ENCODE data around the gene UNC80.

UNC80 gene

GRCh38 chr2:209976698-209977385, 205.2 kb downstream of the UNC80 start:
- H3K4me3 ChIP-seq (ENCODE audit: low read depth in 1 of 2, low read length in 2 of 2) = no peak overlapping the region
- no peak overlapping the region for H3K27ac ChIP-seq (ENCODE audit: low read depth, low read length)
- no peak overlapping the region for H3K9ac ChIP-seq (ENCODE audit: low read length)
- H3K4me1 ChIP-seq (ENCODE audit: insufficient read depth, low read length) = no peaks in the 10 kb centered on the region
- no peaks in the 10 kb centered on the region for H3K9me3 ChIP-seq (ENCODE audit: low read length)
- H3K36me3 ChIP-seq (ENCODE audit: insufficient read depth, low read length) = no peaks in the 10 kb centered on the region
- H3K27me3 ChIP-seq (ENCODE audit: control insufficient read depth in 1 of 2, insufficient read depth in 2 of 2, low read length in 2 of 2) = no peaks in the 10 kb centered on the region

DNA sequence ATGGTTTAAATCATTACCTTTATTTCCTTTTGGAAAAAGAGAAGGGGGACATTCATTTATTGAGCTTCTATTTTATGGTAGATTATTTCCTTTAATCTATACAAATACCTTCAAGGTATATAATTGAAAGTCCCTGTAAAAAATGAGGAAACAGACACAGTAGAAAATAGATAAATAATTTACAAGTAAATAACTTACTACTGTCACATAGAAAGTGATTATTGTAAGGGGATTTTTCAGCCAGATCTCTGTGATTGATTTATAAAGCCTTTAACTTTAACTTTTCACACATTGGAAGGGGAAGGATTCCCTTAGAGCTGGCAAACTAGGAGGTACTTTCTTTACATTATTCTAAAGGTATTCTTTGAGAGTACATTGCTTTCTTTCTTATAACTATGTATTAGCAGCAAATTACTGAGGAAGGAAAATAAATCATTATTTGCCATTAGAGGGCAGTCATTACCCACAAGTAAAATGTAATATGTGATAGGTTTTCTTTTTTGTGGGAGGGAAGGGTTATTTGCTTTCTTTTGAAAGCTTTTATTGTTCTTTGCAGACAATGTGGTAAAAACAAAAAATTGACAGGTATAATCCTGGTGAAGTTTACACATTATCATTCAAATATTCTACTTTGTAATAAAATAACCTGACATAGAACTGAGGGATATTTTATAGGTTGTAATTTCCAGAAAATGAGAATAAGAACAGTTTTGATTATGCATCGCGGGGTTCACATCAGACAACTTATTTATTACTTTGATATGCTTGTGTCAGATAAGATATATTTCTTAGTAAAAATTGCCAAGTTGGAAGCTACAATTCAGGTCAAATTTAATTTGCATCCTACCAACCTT, 206.0 kb downstream of the UNC80 start:
- no peak overlapping the region for H3K4me3 ChIP-seq (ENCODE audit: low read depth in 1 of 2, low read length in 2 of 2)

DNA sequence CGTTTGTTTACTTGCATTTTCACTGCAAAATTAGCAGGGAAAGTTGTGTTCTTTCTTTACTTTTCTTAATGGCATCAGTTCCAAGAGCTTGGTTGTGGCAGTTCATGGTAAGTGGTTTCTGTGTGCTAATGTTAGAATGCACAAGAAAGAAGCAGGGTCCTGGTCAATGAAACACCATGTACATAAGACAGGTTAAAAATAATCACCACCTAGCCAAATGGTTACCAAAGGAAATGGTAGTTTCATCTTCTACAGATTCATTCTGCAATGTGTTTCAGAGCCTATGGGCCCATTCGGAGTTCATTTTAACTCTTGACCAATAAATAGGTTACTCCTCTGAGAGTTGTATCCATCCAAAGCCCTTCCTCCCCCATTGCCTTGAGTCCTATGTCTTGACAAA, 212.7 kb downstream of the UNC80 start:
- Histone ChIP-seq H3K9me3 (ENCODE audit: low read length) (no peaks in the 10 kb centered on the region), H3K9ac (ENCODE audit: low read length) (no peak overlapping the region), H3K27ac (ENCODE audit: low read depth, low read length) (no peak overlapping the region), H3K4me1 (ENCODE audit: insufficient read depth, low read length) (no peaks in the 10 kb centered on the region), H3K27me3 (ENCODE audit: control insufficient read depth in 1 of 2, insufficient read depth in 2 of 2, low read length in 2 of 2) (no peaks in the 10 kb centered on the region), H3K36me3 (ENCODE audit: insufficient read depth, low read length) (no peaks in the 10 kb centered on the region), H3K4me3 (ENCODE audit: low read depth in 1 of 2, low read length in 2 of 2) (no peak overlapping the region)

More for the DNA sequence above, 206.0 kb downstream of the UNC80 start:
- H3K4me1 ChIP-seq (ENCODE audit: insufficient read depth, low read length) = no peaks in the 10 kb centered on the region
- no peak overlapping the region for H3K9ac ChIP-seq (ENCODE audit: low read length)
- no peaks in the 10 kb centered on the region for H3K27me3 ChIP-seq (ENCODE audit: control insufficient read depth in 1 of 2, insufficient read depth in 2 of 2, low read length in 2 of 2)
- no peaks in the 10 kb centered on the region for H3K9me3 ChIP-seq (ENCODE audit: low read length)
- H3K36me3 ChIP-seq (ENCODE audit: insufficient read depth, low read length) = no peaks in the 10 kb centered on the region
- no peak overlapping the region for H3K27ac ChIP-seq (ENCODE audit: low read depth, low read length)

DNA sequence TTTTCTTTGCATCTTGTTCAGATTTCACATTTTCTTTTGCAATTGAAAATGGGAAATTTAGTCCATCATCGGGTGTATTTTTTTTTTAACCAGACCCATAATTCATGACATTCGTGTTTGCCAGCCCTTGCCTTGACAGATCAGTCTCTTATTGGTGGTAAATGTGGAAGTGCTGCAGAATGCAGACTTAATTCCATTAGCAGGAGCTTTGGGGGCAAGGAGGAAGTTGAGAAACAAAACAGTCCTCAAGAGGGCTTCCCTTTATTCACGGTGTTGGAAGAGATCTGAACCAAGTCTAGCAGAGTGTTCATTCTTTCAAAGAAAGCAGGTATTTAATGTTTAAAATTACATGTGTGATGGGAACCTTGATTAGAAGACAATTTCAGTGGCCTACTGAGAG, 214.2 kb downstream of the UNC80 start:
- no peak overlapping the region for H3K27ac ChIP-seq (ENCODE audit: low read depth, low read length)
- H3K4me1 ChIP-seq (ENCODE audit: insufficient read depth, low read length) = no peaks in the 10 kb centered on the region

GRCh38 chr2:209986415-209986814, 214.8 kb downstream of the UNC80 start:
- no peaks in the 10 kb centered on the region for H3K36me3 ChIP-seq (ENCODE audit: insufficient read depth, low read length)
- H3K4me3 ChIP-seq (ENCODE audit: low read depth in 1 of 2, low read length in 2 of 2) = no peak overlapping the region
- no peaks in the 10 kb centered on the region for H3K27me3 ChIP-seq (ENCODE audit: control insufficient read depth in 1 of 2, insufficient read depth in 2 of 2, low read length in 2 of 2)
- no peak overlapping the region for H3K27ac ChIP-seq (ENCODE audit: low read depth, low read length)
- no peaks in the 10 kb centered on the region for H3K4me1 ChIP-seq (ENCODE audit: insufficient read depth, low read length)
- no peaks in the 10 kb centered on the region for H3K9me3 ChIP-seq (ENCODE audit: low read length)
- H3K9ac ChIP-seq (ENCODE audit: low read length) = no peak overlapping the region

More for the DNA sequence above, 214.2 kb downstream of the UNC80 start:
- Histone ChIP-seq H3K4me3 (ENCODE audit: low read depth in 1 of 2, low read length in 2 of 2) (no peak overlapping the region), H3K27me3 (ENCODE audit: control insufficient read depth in 1 of 2, insufficient read depth in 2 of 2, low read length in 2 of 2) (no peaks in the 10 kb centered on the region), H3K36me3 (ENCODE audit: insufficient read depth, low read length) (no peaks in the 10 kb centered on the region), H3K9me3 (ENCODE audit: low read length) (no peaks in the 10 kb centered on the region), H3K9ac (ENCODE audit: low read length) (no peak overlapping the region)

- no peak overlapping the region for H3K4me3 ChIP-seq (ENCODE audit: low read depth in 1 of 2, low read length in 2 of 2)
- H3K36me3 ChIP-seq (ENCODE audit: insufficient read depth, low read length) = no peaks in the 10 kb centered on the region
- no peaks in the 10 kb centered on the region for H3K9me3 ChIP-seq (ENCODE audit: low read length)
- H3K27me3 ChIP-seq (ENCODE audit: control insufficient read depth in 1 of 2, insufficient read depth in 2 of 2, low read length in 2 of 2) = no peaks in the 10 kb centered on the region
- no peak overlapping the region for H3K27ac ChIP-seq (ENCODE audit: low read depth, low read length)
- H3K9ac ChIP-seq (ENCODE audit: low read length) = no peak overlapping the region
- H3K4me1 ChIP-seq (ENCODE audit: insufficient read depth, low read length) = no peaks in the 10 kb centered on the region
These were observed 216.4 kb downstream of the UNC80 start for GRCh38 chr2:209988010-209988409.

GRCh38 chr2:209990838-209991237, 219.2 kb downstream of the UNC80 start:
- Histone ChIP-seq H3K36me3 (ENCODE audit: insufficient read depth, low read length) (no peaks in the 10 kb centered on the region), H3K27me3 (ENCODE audit: control insufficient read depth in 1 of 2, insufficient read depth in 2 of 2, low read length in 2 of 2) (no peaks in the 10 kb centered on the region)

DNA sequence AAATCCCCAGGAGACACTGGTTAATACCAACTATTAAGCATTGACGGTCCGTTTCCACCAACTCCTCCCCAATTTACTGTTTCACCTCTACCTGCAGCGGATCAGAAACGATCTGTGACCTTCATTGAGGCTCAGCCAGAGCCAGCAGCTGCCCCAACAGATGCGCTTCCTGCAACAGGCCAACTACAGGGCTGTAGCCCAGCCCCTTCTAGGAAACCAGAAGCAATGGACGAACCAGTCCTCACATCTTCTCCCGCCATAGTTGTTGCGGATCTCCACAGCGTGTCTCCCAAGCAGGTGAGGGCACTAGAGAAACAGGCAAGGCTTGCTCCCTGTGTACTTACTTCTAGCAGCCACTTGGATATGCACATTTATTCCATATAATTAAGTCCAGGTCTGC, 222.3 kb downstream of the UNC80 start:
- Histone ChIP-seq H3K4me3 (ENCODE audit: low read depth in 1 of 2, low read length in 2 of 2) (no peak overlapping the region), H3K9ac (ENCODE audit: low read length) (no peak overlapping the region), H3K4me1 (ENCODE audit: insufficient read depth, low read length) (no peaks in the 10 kb centered on the region), H3K9me3 (ENCODE audit: low read length) (no peaks in the 10 kb centered on the region), H3K27me3 (ENCODE audit: control insufficient read depth in 1 of 2, insufficient read depth in 2 of 2, low read length in 2 of 2) (no peaks in the 10 kb centered on the region), H3K27ac (ENCODE audit: low read depth, low read length) (no peak overlapping the region), H3K36me3 (ENCODE audit: insufficient read depth, low read length) (no peaks in the 10 kb centered on the region)

More at GRCh38 chr2:209990838-209991237, 219.2 kb downstream of the UNC80 start:
- Histone ChIP-seq H3K27ac (ENCODE audit: low read depth, low read length) (no peak overlapping the region), H3K4me3 (ENCODE audit: low read depth in 1 of 2, low read length in 2 of 2) (no peak overlapping the region), H3K9me3 (ENCODE audit: low read length) (no peaks in the 10 kb centered on the region), H3K4me1 (ENCODE audit: insufficient read depth, low read length) (no peaks in the 10 kb centered on the region), H3K9ac (ENCODE audit: low read length) (no peak overlapping the region)

DNA sequence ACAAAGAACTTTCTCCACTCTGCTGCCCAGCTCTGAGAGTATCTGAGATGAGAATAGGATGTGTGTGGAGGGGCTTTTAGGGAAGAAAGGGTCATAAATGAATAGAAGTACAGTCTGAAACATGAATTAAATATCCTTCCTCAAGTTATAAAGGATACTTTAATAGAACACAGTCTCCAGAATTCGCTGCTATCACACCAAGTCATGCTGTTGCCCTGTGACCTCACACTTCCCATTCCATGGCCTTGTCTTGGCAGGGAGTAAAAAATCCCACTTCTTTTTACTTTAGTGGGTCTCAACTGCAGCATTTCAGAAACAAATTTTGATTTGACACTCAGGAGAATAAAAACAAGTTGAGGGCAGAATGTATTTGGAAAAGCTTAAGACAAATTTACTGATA, 227.0 kb downstream of the UNC80 start:
- H3K9ac ChIP-seq (ENCODE audit: low read length) = no peak overlapping the region
- H3K9me3 ChIP-seq (ENCODE audit: low read length) = no peaks in the 10 kb centered on the region
- peaks cover 7% of the 10 kb centered on the region for H3K4me1 ChIP-seq (ENCODE audit: insufficient read depth, low read length)
- H3K27me3 ChIP-seq (ENCODE audit: control insufficient read depth in 1 of 2, insufficient read depth in 2 of 2, low read length in 2 of 2) = no peaks in the 10 kb centered on the region
- no peaks in the 10 kb centered on the region for H3K36me3 ChIP-seq (ENCODE audit: insufficient read depth, low read length)
- no peak overlapping the region for H3K27ac ChIP-seq (ENCODE audit: low read depth, low read length)
- H3K4me3 ChIP-seq (ENCODE audit: low read depth in 1 of 2, low read length in 2 of 2) = no peak overlapping the region

- Histone ChIP-seq H3K27ac (ENCODE audit: low read depth, low read length) (no peak overlapping the region), H3K4me1 (ENCODE audit: insufficient read depth, low read length) (peaks cover 28% of the 10 kb centered on the region), H3K36me3 (ENCODE audit: insufficient read depth, low read length) (no peaks in the 10 kb centered on the region), H3K4me3 (ENCODE audit: low read depth in 1 of 2, low read length in 2 of 2) (no peak overlapping the region), H3K27me3 (ENCODE audit: control insufficient read depth in 1 of 2, insufficient read depth in 2 of 2, low read length in 2 of 2) (no peaks in the 10 kb centered on the region), H3K9ac (ENCODE audit: low read length) (no peak overlapping the region), H3K9me3 (ENCODE audit: low read length) (no peaks in the 10 kb centered on the region)
These were observed 229.1 kb downstream of the UNC80 start for GRCh38 chr2:210000464-210001324.

Measured in muscle layer of colon (tissue), 2 donors.